Measurements from ENCODE around the gene TFG.

DNA sequence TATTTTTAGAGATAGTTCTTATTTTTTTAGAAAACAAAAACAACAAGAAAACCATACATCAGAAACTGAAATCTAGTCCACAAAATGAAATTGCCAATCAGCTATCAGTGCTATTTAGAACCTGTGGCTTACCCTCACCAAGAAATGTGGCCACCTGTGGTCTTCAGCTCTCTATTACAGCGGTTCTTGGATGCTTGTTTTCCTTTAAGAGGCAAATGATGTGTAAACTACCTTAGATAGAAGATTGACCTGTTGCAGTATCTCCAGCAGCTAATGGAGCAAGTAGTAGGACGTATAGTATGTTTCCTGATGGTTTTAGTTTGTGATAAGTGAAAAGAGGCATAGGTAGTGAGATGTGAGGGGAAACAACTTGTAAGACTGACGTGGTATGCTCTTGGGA is 21.2 kb downstream of the TFG start:
- TF ChIP-seq, protein P1, sequence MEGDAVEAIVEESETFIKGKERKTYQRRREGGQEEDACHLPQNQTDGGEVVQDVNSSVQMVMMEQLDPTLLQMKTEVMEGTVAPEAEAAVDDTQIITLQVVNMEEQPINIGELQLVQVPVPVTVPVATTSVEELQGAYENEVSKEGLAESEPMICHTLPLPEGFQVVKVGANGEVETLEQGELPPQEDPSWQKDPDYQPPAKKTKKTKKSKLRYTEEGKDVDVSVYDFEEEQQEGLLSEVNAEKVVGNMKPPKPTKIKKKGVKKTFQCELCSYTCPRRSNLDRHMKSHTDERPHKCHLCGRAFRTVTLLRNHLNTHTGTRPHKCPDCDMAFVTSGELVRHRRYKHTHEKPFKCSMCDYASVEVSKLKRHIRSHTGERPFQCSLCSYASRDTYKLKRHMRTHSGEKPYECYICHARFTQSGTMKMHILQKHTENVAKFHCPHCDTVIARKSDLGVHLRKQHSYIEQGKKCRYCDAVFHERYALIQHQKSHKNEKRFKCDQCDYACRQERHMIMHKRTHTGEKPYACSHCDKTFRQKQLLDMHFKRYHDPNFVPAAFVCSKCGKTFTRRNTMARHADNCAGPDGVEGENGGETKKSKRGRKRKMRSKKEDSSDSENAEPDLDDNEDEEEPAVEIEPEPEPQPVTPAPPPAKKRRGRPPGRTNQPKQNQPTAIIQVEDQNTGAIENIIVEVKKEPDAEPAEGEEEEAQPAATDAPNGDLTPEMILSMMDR (IDR thresholded peaks at IDR 0.05): no peak
- TF ChIP-seq POLR2A (IDR thresholded peaks at IDR 0.05; ENCODE audit: low read depth) (no peak), EP300 (IDR thresholded peaks at IDR 0.05) (no peak), POLR2AphosphoS5 (IDR thresholded peaks at IDR 0.05) (no peak)
